Activated T-helper 17 cell treated with anti-CD3 and anti-CD28 coated beads, Interleukin-2, amount 50 U/mL, for 72 hours (primary cell): Measurements from ENCODE around the gene SLC2A11. TPM values are rescaled to one million over a fixed set of nuclear protein-coding genes. Genes with fewer than 3 reads are reported as not detected.

Source experiments
- ATAC-seq: fragments of 150-1000 bp; cut with Tn5 transposase; replicated peaks from 2 replicates; pipeline ENCODE4 v1.10.0; 2021; ENCODE audit warnings: mild to moderate bottlenecking, moderate library complexity
- H3K27ac Mint-ChIP-seq: one replicate; pipeline ENCODE4 v1.8.0; 2022; ENCODE audit warnings: mixed read lengths
- H3K27me3 Mint-ChIP-seq: one replicate; pipeline ENCODE4 v1.8.0; 2022; ENCODE audit warnings: mixed read lengths
- H3K36me3 Mint-ChIP-seq: one replicate; pipeline ENCODE4 v1.8.0; 2022; ENCODE audit warnings: low read depth, mild to moderate bottlenecking, mixed read lengths
- H3K4me1 Mint-ChIP-seq: one replicate; pipeline ENCODE4 v1.8.0; 2022; ENCODE audit warnings: mixed read lengths
- H3K4me3 Mint-ChIP-seq: one replicate; pipeline ENCODE4 v1.8.0; 2022; ENCODE audit warnings: mild to moderate bottlenecking, mixed read lengths
- H3K9me3 Mint-ChIP-seq: one replicate; pipeline ENCODE4 v1.8.0; 2022; ENCODE audit warnings: mixed read lengths
- total RNA-seq, 2 donors: library from RNA; stranded (reverse); gene quantifications; one replicate each; pipeline ENCODE4 v1.2.3, GENCODE V29; 2022

Gene SLC2A11
- total RNA-seq, 2 donors from 2014 or later: 3.8 to 5.9 TPM

- Mint-ChIP-seq H3K4me1 (peaks cover 8% of the 10 kb centered on the region), H3K36me3 (peaks cover 7% of the 10 kb centered on the region), H3K4me3 (peak overlapping the region; percentile 96), H3K27me3 (peaks cover 4% of the 10 kb centered on the region), H3K9me3 (no peaks in the 10 kb centered on the region), H3K27ac (peak overlapping the region; percentile 56)
- ATAC-seq: no peak
Measured at GRCh38 chr22:23836692-23837495, 20.8 kb upstream of the SLC2A11 start.

GRCh38 chr22:23837496-23837859, 20.2 kb upstream of the SLC2A11 start:
- Mint-ChIP-seq H3K27me3 (peaks cover 4% of the 10 kb centered on the region), H3K9me3 (no peaks in the 10 kb centered on the region), H3K36me3 (peaks cover 7% of the 10 kb centered on the region), H3K4me1 (peaks cover 8% of the 10 kb centered on the region), H3K4me3 (peak overlapping the region; percentile 96), H3K27ac (peak overlapping the region; percentile 52)
- no peak for ATAC-seq

- peaks cover 4% of the 10 kb centered on the region for H3K27me3 Mint-ChIP-seq
- peak overlapping the region; percentile 96 for H3K4me3 Mint-ChIP-seq
- peaks cover 8% of the 10 kb centered on the region for H3K4me1 Mint-ChIP-seq
- H3K27ac Mint-ChIP-seq: peak overlapping the region; percentile 53
- no peak for ATAC-seq
- H3K9me3 Mint-ChIP-seq: no peaks in the 10 kb centered on the region
- peaks cover 7% of the 10 kb centered on the region for H3K36me3 Mint-ChIP-seq
Measured at GRCh38 chr22:23837911-23838680, 19.6 kb upstream of the SLC2A11 start.

- Mint-ChIP-seq H3K36me3 (peaks cover 7% of the 10 kb centered on the region), H3K4me3 (peak within 1 kb of the TSS; percentile 96), H3K27me3 (peaks cover 4% of the 10 kb centered on the region), H3K4me1 (peaks cover 8% of the 10 kb centered on the region), H3K27ac (peak within 1 kb of the TSS; percentile 53), H3K9me3 (no peaks in the 10 kb centered on the region)
- ATAC-seq: peak; percentile 94
Measured at GRCh38 chr22:23838681-23839468, 18.8 kb upstream of the SLC2A11 start, which contains the start of gene DERL3. TSS of gene DERL3 (minus strand) at chr22:23839006. CDS start at chr22:23838987, 19 bp downstream.

- Mint-ChIP-seq H3K9me3 (no peaks in the 10 kb centered on the region), H3K4me1 (peaks cover 8% of the 10 kb centered on the region), H3K4me3 (peak overlapping the region; percentile 96), H3K36me3 (peaks cover 7% of the 10 kb centered on the region), H3K27ac (no peak overlapping the region), H3K27me3 (peaks cover 4% of the 10 kb centered on the region)
- no peak for ATAC-seq
Measured at GRCh38 chr22:23840026-23840425, 17.6 kb upstream of the SLC2A11 start.

- peaks cover 8% of the 10 kb centered on the region for H3K4me1 Mint-ChIP-seq
- no peak for ATAC-seq
- peaks cover 4% of the 10 kb centered on the region for H3K27me3 Mint-ChIP-seq
- no peaks in the 10 kb centered on the region for H3K9me3 Mint-ChIP-seq
- peaks cover 7% of the 10 kb centered on the region for H3K36me3 Mint-ChIP-seq
- no peak overlapping the region for H3K4me3 Mint-ChIP-seq
- H3K27ac Mint-ChIP-seq: peak overlapping the region; percentile 39
Measured at GRCh38 chr22:23841292-23841691, 16.4 kb upstream of the SLC2A11 start.

- peak overlapping the region; percentile 39 for H3K27ac Mint-ChIP-seq
- ATAC-seq: no peak
- peaks cover 7% of the 10 kb centered on the region for H3K36me3 Mint-ChIP-seq
- peaks cover 4% of the 10 kb centered on the region for H3K27me3 Mint-ChIP-seq
- H3K9me3 Mint-ChIP-seq: no peaks in the 10 kb centered on the region
- H3K4me1 Mint-ChIP-seq: peaks cover 8% of the 10 kb centered on the region
- H3K4me3 Mint-ChIP-seq: no peak overlapping the region
Measured at GRCh38 chr22:23841736-23842445, 15.8 kb upstream of the SLC2A11 start.

GRCh38 chr22:23842599-23842998, 15.1 kb upstream of the SLC2A11 start:
- Mint-ChIP-seq H3K4me1 (peaks cover 8% of the 10 kb centered on the region), H3K27ac (no peak overlapping the region), H3K9me3 (no peaks in the 10 kb centered on the region), H3K36me3 (peaks cover 7% of the 10 kb centered on the region), H3K4me3 (no peak overlapping the region), H3K27me3 (peaks cover 4% of the 10 kb centered on the region)
- ATAC-seq: no peak

- H3K4me3 Mint-ChIP-seq: no peak overlapping the region
Measured at GRCh38 chr22:23844739-23845202, 12.9 kb upstream of the SLC2A11 start.

GRCh38 chr22:23845265-23846080, 12.2 kb upstream of the SLC2A11 start:
- ATAC-seq: no peak
- Mint-ChIP-seq H3K27ac (peak overlapping the region; percentile 81), H3K4me3 (no peak overlapping the region), H3K9me3 (no peaks in the 10 kb centered on the region), H3K27me3 (peaks cover 4% of the 10 kb centered on the region), H3K4me1 (no peaks in the 10 kb centered on the region), H3K36me3 (no peaks in the 10 kb centered on the region)

More at GRCh38 chr22:23844739-23845202, 12.9 kb upstream of the SLC2A11 start:
- Mint-ChIP-seq H3K36me3 (no peaks in the 10 kb centered on the region), H3K4me1 (no peaks in the 10 kb centered on the region), H3K27ac (no peak overlapping the region), H3K9me3 (no peaks in the 10 kb centered on the region), H3K27me3 (peaks cover 4% of the 10 kb centered on the region)
- ATAC-seq: no peak

GRCh38 chr22:23846081-23846469, 11.6 kb upstream of the SLC2A11 start:
- Mint-ChIP-seq H3K36me3 (no peaks in the 10 kb centered on the region), H3K27ac (peak overlapping the region; percentile 81), H3K4me1 (no peaks in the 10 kb centered on the region), H3K4me3 (no peak overlapping the region), H3K9me3 (no peaks in the 10 kb centered on the region), H3K27me3 (peaks cover 3% of the 10 kb centered on the region)
- no peak for ATAC-seq

GRCh38 chr22:23847310-23847920, 10.3 kb upstream of the SLC2A11 start:
- Mint-ChIP-seq H3K27me3 (no peaks in the 10 kb centered on the region), H3K36me3 (no peaks in the 10 kb centered on the region), H3K27ac (no peak overlapping the region), H3K4me1 (no peaks in the 10 kb centered on the region), H3K4me3 (no peak overlapping the region), H3K9me3 (no peaks in the 10 kb centered on the region)
- ATAC-seq: no peak
